ENCODE results near the gene FAAH. TPM values are rescaled to one million over a fixed set of nuclear protein-coding genes. Genes with fewer than 3 reads are reported as not detected.

FAAH gene
- polyA plus RNA-seq, 1 of the 3 experiments (the other 2 are of a cell fraction): 1.2 TPM

GRCh38 chr1:46396441-46397398, 2.6 kb downstream of the FAAH start:
- ChIA-PET CTCF (interaction anchor here (2.9 kb wide), 1 partner anchor 11 kb away, joined by 13 read pairs; no protein-coding TSS in a partner anchor), POLR2A (no interaction called here)
- Histone ChIP-seq H3K9me3 (peaks cover 7% of the 10 kb centered on the region; the same call in 1 of the 2 replicates), H4K20me1 (ENCODE audit: insufficient read depth) (no peaks in the 10 kb centered on the region), H3F3A (replicated peaks; ENCODE audit: insufficient read depth) (no peaks in the 10 kb centered on the region), H3K79me2 (ENCODE audit: insufficient read depth) (no peaks in the 10 kb centered on the region), H3K36me3 (replicated peaks in 1 of 2; ENCODE audit: control insufficient read depth in 1 of 2, insufficient read depth in 2 of 2, low read length in 1 of 2) (no peaks in the 10 kb centered on the region), H2AFZ (ENCODE audit: low read depth) (no peak overlapping the region), H3K27me3 (ENCODE audit: insufficient read depth) (no peaks in the 10 kb centered on the region), H3K4me1 (ENCODE audit: control insufficient read depth in 1 of 2, insufficient read depth in 2 of 2, low read depth in 1 of 2, low read length in 1 of 2) (peaks cover 0 to 6% of the 10 kb centered on the region in 2 experiments; a peak in 1 of 4 replicates), H3K4me2 (no peak overlapping the region), H3K9ac (no peak overlapping the region), H3K9me2 (no peaks in the 10 kb centered on the region), H3K27ac (ENCODE audit: low read depth in 2 of 2, low read length in 1 of 2) (no peak overlapping the region), H3K4me3 (ENCODE audit: low read depth in 2 of 2, low read length in 1 of 2) (no peak overlapping the region)
- TF ChIP-seq PBX3 (IDR thresholded peaks at IDR 0.05): no peak
- TF ChIP-seq GATA2 (CRISPR knock-in tag; IDR thresholded peaks at IDR 0.05): no peak
- no peak for TF ChIP-seq FOSL2 (IDR thresholded peaks at IDR 0.05; ENCODE audit: borderline replicate concordance, low read depth)
- TF ChIP-seq EZH2phosphoT487 (IDR thresholded peaks at IDR 0.05; ENCODE audit: borderline replicate concordance, low read depth): no peak
- no peak for TF ChIP-seq ELF1 (IDR thresholded peaks at IDR 0.05)
- no peak for TF ChIP-seq NFIC (IDR thresholded peaks at IDR 0.05; ENCODE audit: borderline replicate concordance)
- no peak for TF ChIP-seq TEAD4 (IDR thresholded peaks at IDR 0.05; ENCODE audit: borderline replicate concordance, insufficient read depth)
- TF ChIP-seq MAX (IDR thresholded peaks at IDR 0.05; ENCODE audit: low read depth): no peak
- no peak for TF ChIP-seq IRF3 (IDR thresholded peaks at IDR 0.05; ENCODE audit: low read depth, low read length)
- TF ChIP-seq FOXJ3 (CRISPR knock-in tag; IDR thresholded peaks at IDR 0.05): no peak
- TF ChIP-seq TCF12 (IDR thresholded peaks at IDR 0.05): no peak
- no peak for TF ChIP-seq SIN3A (IDR thresholded peaks at IDR 0.05; ENCODE audit: borderline replicate concordance, low read depth, low read length)
- no peak for TF ChIP-seq CTCF (IDR thresholded peaks at IDR 0.05)
- TF ChIP-seq TAF1 (IDR thresholded peaks at IDR 0.05; ENCODE audit: borderline replicate concordance, low read depth, low read length): no peak
- no peak for TF ChIP-seq CHD2 (IDR thresholded peaks at IDR 0.05; ENCODE audit: low read length, partially characterized antibody)
- TF ChIP-seq JUND (IDR thresholded peaks at IDR 0.05): no peak
- no peak for TF ChIP-seq RXRA (IDR thresholded peaks at IDR 0.05; ENCODE audit: borderline replicate concordance, low read depth)
- peak; percentile 22 for DNase-seq
- WGBS (ENCODE audit: low lambda C conversion rate): 62% methylated on average over 7 of the region's 10 CpGs
